HG02852 (cell line): Measurements from ENCODE around the gene B9D1.

ENCODE experiments used
- ATAC-seq: cut with Tn5 transposase; IDR thresholded peaks from one replicate; pipeline ENCODE4 v1.9.1; 2021; ENCODE audit warnings: mild to moderate bottlenecking, moderate library complexity; ENCODE audit not compliant: unreplicated experiment

Gene B9D1

DNA sequence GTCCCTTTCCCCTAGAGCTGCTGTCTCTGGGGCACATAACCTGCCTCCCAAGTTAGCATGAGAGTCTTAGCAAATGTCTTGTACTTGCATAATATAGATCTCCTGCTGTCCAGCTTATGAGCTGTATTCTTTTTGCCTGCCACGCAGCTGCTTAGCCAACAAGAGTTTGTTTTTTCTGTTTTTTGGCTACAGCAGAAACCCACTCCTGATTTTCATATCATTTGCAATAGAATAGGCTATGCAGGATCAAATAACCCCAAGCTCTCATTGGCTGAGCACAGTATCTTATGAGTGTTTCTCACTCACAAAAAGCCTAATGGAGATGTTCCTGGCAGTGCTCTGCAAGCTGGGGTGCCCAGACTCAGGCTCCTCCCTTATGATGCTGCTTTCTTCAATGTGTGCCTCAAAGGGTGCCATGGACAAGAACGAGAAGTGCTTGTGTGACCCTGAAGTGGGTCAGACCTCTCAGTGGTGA, 23.1 kb downstream of the B9D1 start:
- no peak for ATAC-seq

DNA sequence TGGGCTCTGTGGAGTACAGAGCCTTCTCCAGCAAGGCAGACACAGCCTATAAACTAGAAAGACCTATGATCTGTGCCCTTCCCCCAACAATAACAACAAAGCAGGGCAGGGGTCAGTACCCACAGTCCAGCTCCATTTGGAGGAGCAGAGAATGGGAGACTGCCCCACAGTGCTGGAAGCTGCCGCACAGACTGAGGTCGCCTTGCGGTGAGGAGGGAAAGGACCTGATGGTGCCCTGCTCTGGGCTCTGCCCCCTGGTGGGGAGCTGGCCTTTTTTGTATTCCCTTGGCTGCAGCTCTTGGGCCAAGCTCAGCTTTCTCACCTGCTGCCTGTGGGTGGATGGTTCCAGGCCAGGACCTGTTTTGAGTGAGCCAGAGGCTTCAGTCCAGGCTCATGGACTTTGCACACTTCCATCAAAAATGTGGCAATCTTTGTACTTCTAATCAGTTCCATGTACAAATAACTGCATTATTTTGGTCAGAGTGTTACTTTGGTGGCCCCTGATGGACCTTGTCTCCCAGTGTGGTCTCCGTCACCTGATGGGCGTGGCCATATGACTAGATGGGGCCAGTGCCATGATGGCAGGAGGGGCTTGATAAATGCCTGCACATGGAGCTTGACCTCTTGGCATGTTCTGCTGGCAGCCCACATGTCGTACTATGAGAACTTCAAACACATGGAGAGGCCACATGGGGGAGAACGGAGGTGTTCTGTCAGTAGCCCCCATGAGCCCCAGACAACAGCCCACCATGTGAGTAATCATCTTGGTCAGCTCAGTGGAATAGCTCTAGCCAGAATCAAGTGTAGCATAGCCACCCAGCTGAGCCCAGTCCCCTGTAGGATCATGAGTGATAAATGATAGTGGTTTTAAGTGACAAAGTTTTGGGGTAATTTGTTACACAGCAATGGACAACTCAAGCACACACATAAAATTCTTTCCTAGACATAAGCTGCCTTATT, 24.2 kb downstream of the B9D1 start:
- ATAC-seq = no peak

DNA sequence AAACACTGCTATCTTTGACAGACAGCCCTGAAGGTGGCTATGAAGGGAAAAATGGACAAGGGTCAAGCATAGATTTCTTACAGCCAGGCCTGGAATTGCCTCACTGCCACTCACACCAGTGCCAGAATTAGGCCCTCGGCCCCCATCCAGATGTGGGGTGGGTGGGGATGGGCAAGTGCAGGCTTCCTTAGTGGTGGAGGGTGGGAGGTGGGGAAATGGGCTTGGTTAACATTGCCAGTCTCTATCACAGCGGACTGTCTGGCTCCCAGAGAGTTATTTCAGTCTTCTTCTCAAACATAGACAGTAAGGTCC, 24.9 kb downstream of the B9D1 start:
- ATAC-seq = no peak

DNA sequence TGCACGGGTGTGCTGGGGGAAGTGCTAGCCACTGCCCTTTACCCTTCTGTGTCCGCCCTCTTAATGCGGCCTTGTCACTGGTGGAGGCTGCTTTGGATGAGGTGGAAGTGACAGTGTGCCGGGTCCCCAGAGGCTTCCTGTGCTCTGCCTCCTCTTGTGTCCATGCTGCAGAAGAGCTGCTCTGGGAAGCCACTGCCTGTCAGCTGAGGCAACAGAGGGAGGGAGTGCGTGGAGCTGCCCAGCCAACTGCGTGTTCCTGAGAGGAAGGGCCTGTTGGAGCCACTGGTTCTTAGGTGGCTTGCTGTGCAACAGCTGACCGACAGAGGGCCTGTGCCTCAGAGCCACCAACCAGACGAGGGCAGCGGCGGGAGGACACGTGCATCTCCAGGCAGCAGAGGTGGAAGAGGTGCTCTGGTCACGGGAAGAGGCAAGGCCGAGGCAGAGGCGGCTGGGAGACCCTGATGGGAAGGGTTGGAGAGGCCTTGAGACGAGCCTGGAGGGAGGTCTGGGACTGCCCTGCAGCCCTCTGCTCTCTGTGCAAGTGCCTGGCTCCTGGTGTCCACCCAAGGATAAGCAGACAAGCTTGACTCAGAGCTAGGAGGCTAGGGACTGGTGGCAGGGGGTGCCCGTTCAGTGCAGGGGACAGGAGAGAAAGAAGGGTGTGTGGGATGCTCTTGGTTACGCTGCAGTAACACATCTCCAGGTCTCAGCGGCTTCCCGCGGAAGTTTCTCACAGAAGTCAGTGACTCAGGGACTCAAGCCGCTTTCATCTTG, 25.4 kb downstream of the B9D1 start:
- ATAC-seq = no peak

DNA sequence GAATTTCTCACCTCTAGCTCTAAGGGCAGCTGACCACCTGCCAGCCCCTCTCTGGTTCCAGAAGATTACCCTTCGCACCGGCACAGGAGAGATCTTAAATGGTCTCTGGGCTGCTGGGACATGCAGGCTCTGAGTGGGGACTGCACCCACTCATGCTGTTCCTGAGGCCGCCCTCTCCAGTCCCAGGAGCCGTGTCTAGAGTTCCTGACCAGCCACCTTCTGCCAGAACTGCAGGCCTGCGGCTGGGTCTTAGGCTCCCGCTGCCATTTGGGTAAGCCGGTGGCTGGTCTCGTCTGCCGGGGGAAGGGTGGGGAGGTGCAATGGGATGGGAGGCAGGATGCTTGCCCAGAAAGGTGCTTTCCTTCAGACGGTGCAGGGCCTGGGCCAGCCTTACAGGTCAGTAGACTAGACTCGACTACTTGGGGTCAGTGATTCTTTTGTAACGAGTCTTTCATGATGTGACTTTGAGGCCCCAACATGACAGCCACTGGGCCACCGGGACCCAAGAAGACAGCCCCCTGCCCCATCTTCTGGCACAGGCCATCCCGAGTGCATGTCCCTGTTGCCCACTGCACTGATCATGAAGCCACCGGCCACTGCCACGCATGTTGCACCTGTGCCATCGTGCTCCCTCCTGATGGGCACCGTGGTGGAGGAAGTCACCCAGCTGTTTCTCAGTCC, 26.4 kb downstream of the B9D1 start:
- ATAC-seq = no peak

DNA sequence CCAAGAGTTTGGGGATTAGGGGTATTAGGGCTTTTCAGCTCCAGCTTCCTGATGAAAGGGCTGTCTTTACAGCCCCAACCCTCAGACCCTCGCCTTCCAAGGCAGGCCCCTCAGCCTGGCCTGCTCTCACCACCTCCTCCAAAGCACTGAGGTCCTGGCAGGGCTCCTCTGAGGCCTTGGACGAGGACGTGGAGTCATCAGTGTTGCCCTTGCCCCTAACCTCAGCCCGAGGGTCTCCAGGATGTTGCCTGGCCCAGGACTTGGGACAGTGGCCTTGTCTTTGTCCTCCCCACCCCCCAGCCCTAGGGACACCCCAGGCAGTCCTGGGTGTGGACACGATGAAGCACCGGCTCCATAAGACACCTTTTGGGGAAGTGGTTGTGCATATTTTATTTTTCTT, 28.2 kb downstream of the B9D1 start:
- no peak for ATAC-seq

DNA sequence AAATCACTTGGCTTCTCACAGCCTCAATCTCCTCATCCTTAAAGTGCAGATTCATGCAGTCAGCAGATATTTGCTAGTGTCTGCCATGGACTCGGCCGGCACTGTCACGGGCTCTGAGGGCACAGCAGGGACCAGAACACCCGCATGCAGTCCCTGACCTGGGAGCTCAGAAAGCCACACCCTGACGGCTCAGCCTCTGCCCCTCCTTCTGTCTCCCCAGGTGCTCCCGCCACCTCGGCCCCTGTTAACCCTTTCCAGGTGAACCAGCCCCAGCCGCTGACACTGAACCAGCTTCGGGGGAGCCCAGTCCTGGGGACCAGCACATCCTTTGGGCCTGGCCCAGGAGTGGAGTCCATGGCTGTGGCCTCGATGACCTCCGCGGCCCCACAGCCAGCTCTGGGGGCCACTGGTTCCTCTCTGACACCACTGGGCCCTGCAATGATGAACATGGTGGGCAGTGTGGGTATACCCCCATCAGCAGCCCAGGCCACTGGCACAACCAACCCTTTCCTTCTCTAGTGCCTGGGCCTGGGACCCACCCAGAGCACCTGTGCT, 28.7 kb downstream of the B9D1 start:
- no peak for ATAC-seq

DNA sequence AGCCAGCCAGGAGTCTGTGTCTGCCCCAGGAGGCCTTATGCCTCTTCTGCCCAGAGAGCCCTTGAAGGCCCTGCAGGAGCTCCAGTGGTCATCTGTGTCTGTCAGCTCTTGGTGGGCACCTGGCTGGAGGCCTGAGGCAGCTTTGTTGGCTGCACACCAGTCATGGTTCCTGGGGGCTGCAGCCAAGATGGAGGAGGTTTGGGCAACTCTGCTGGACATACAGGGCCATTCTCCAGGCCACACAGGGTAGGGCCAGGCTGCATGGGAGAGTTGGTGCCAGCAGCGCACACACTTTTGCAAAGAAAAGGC, 29.4 kb downstream of the B9D1 start:
- no peak for ATAC-seq

DNA sequence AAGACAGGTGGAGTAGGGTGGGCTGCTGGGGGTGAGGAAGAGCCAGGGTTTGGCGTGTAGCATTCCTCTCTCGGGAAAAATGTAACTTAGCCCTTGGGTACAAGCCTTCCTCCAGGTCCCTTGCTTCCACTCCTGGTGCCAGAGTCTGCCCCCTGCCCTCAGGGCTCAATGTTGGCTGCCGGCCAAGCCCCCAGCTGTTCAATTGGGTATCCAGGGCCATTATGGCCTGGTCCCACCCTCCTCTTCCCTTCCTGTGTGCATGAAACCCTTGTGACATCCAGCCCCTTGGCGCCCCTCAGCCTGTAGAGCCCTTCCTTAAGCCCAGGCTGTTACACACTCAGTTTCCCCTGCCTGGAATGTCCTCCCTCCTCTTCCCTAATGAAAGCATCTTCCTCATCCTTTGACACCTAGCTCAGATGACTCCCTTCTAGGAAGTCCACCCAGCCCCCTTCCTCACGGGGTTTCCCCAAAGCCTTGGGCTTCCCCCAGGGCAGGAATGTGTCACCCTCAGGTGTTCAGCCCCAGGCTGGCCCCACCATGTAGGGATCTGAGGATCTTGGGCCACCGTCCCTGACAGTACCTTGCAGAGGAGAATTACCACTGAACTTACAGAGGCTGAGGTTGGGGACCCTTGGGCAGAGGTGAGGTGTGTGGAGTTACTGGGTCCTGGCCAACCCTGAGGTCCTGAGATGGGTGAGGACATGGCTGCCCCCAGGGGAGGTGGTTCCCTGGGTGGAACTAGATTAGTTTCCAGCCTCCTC, 30.0 kb downstream of the B9D1 start:
- ATAC-seq = no peak

DNA sequence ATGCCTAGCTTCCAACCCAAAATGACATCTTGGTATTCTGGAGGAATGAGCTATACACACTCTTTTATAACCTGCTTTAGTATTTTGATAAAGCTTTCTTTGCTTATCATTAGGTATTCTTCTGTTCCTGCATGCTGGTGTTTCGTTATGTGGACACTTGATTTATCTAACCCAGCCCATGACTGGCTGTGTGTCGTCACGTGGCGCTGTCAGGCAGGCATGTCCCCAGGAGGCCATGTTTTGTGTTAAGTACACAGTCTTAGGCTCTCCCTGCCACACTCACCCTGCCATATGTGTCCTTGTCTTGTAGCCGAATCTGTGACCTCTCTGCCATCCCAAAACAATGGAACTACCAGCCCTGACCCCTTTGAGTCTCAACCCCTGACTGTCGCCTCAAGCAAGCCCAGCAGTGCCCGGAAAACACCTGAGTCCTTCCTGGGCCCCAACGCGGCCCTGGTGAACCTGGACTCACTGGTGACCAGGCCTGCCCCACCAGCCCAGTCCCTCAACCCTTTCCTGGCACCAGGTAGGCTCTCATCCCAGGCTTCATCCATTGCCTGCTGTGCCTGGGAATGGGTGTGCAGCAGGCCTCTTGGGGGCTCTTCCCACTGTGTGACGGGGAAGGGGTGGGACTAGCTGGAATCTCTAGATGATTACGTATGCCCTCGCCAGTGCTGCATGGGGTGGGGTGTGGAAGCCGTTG, 30.8 kb downstream of the B9D1 start:
- no peak for ATAC-seq

DNA sequence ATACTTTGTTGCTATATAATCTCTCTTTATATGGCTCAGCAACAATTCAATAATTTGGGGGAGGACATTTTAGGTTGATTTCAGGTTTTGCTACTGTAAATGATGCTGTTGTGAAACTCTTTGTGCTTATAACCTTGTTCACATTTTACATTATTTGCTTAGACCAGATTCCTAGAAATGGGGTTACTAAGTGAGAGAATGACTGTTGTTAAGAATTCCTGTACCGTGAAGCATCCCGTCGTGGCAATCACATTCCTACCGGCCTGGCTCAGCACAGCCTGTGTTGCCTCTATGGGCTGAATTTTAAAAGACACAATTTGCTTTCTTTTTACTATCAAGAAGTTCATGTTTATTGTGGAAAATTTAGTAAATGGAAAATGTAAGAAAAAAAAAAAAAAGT, 31.4 kb downstream of the B9D1 start:
- no peak for ATAC-seq

DNA sequence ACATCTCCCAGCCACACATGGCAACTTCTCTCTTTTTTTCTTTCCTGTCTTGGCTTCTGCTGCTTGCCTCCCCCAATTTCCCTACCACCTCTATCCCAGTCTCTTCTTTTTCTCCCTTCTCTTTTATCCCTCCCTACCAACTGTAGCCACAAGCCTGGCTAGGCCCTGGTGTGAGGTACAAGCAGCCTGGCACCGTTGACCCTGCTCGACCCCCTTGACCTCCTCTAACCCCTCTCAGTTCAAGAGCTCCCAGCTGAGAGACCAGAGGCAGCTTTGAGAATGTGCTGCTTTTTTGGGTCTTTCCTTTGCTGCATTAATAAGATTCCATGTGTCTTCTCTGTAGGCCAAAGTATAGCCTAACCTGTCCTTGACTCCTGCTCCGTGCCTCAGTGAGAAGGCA, 32.3 kb downstream of the B9D1 start:
- ATAC-seq = no peak

DNA sequence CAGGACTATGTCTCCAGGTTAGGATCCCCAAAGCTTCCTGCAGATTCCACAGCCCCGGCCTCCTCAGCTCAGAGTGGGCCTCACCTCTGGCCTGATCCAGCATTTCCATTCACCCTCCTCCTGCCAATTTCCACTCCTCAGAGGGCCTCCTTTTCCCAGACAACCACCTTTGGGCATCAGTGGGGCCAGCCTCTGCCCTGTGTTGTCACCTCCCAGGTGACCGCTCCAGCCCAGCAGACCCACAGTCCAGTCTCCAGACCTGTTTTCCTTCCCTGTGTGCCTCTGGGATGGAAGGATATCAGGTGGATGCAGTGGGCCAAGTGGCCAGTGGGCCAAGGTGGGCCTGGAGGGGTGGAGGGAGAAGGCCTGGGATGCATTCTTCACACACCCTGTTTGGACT, 32.7 kb downstream of the B9D1 start:
- no peak for ATAC-seq

DNA sequence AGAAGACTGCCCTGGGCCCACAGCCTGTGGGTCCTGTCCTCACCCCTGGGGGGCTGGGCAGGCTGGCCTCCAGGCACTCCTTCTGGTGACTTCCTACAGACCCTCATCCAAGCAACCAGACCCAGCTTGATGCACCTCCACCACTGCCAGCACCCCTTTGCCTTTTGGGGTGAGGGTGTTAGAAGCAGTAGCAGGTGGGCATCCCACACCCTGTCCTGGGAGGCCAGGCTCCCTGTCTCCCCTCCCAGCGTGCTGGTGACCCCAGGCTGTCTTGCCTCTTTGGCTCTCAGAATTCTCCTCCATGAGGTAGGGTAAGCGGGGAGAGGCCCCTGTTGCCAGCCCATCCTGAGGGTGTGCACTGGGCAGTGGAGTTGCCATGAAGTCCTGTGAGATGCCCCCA, 33.4 kb downstream of the B9D1 start:
- no peak for ATAC-seq

DNA sequence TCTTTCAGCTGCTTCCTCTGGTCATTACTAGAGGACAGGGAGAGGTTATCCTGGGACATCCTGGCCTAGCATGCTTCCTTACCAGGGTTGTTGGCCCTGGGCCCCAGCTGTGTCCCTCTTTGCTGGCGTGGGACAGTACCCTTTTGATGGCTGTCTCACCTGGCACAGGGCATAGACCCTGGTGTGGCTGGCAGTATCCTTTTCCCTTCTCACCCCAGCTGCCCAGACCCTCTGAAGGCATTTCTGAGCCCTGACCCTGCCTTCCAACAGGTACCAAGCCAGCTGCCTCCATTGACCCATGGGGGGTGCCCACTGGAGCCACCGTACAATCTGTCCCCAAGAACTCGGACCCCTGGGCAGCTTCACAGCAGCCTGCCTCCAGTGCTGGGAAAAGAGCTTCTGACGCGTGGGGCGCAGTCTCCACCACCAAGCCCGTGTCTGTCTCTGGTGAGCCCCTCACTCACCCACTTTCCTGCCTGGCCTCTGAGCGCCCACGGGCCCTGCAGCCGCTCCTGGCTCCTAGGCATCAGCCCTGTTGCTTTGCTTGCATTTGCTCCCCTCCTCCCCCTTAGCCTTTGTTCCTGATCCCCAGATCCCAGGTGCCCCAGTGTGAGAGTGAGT, 34.0 kb downstream of the B9D1 start:
- no peak for ATAC-seq

DNA sequence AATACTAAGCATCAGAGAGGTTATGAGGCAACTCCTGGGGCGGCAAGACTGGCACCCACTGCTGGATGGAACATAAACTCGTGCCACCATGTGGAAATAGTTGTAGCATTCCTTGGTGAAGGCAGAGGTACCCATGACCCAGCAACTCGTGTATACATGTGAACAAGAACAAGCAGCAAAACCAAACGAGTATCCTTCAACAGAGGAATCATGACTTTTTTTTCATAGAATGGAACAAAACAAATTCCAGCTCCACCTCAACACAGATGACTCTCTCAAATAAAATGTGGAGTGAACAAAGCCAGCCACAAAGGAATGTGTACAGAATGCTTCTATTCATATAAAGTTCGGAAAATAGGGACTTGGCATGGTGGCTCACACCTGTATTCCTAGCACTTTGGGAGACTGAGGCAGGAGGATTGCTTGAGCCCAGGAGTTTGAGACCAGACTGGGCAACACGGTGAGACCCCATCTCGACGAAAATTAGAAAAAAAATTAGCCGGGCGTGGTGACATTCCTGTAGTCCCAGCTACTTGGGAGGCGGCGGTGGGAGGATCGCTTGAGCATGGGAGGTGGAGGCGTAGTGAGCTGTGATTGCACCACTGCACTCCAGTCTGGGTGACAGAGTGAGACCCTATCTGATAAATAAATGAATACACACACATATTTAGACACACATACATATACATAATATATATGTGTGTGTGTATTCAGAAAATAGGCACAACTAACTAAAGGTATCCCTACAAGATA, 35.3 kb downstream of the B9D1 start:
- no peak for ATAC-seq

DNA sequence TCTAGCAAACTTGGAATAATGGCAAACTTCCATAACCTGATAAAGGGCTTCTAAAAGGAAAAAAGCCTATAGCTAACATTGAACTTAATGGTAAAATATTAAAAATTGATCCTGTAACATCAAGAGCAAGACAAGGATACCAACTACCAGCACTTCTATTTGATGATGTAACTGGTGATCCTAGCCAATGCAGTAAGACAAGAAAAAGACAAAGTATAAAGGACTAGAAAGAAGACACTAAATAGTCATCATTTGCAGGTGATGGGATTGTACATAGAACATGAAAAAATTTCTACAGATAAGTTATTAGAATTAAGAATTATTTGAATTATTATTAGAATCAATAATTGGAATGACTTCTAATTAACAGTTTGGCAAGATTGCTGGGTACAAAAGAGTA, 37.0 kb downstream of the B9D1 start:
- no peak for ATAC-seq

DNA sequence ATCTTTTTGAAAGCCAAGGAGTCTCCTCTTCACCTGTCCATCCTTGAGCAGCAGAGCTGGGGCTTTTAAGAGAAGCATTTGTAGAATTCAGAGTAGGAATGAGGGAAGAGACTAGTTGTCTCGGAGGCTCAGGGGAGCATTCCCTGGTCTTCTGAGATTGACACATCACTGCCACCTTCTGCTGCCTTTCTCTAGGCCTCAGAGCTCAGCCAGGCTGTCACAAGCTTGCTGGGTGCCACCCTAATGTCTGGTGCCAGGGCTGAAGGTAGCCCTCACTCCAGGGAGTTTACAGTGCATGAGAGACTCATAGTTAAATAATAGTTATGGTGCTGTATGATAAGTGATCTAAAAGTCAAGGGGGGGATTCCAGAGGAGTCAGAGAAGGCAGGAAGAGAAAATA, 39.7 kb downstream of the B9D1 start:
- ATAC-seq = no peak

DNA sequence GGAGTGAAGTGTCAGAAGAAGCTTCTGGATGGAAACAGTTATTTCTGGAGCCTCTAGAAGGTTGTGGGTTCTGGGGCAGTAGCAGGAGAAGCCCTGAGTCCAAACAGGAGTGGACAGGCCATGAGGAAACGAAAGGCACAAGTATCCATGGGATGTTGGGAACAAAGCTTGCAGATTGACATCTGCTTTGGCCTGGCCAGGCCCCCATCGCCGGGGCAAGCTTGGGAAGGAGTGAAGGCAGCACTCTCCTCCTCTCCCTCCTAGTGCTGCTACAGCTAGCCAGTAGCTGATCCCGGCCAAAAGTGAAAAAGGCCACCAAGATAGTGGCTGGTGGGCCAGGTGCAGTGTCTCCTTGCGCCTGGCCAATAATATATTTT, 40.4 kb downstream of the B9D1 start:
- no peak for ATAC-seq
